ENCODE results near the gene CLCN5.
"Not testable (repeated sequence)": the region's sequence is repeated elsewhere in the genome, so short reads cannot be mapped to it uniquely, and the experiment has no call there.

CLCN5 gene

DNA sequence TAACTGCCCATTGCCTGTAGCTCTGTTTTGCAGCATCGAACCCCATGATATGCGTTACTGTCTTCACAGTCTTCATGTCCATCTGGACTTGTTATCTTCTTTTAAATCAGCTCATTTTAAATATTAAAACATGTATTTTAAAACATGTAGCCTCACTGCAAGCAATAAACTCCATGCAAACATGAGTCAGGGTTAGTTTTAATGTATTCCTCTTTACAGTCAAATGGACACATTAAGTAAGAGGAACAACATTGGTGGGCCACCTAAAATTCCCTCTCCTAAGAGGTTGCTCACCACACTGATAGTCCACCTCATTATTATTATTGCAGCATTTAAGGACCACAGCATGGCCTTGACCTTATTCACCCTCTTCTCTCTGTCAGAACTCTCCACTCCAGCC is 74.1 kb downstream of the CLCN5 start:
- DNase-seq: no peak

DNA sequence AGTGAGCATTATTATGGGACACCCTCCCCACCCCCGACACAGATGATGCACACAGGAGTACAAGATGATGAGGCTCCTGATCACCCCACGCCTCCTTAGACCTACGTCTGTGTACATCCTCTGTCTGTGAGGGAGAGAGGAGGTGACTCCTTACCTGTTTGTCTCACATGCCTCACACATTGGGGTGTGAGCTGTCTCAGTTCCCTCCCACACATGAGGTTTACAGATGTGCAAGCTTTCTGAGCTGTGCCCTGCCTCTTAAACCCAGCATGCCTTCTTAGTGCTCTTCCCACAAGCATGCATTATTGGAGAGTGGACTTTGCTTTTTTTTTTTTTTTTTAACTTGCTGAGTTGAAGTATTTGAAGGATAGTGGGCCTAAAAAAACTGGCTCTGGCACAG is 76.7 kb downstream of the CLCN5 start:
- no peak for DNase-seq

DNA sequence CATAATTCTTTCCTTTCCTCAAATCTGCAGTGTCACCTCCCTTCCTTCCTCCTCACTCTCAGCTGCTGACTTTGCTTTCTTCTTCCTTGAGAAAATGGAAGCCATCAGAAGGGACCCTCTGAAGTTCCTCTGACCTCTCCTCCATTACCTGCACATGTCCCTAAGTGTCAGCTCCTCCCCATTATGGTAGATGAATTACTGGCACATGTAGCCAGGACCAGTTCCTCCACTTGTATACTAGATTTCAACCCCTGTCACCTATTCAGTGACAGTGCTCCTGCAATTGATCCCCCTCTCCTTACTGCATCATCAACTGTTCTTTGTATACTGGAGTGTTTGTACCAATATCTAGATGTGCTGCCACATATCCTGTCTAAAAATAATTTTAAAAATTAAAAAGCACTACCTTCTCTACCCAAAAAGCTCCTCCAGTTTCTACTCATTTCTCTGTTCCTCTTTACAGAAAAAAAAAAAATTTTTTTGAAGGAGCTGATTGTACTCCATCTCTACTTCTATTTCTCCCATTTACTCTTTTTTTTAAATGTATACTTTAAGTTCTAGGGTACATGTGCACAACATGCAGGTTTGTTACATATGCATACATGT is 78.6 kb downstream of the CLCN5 start:
- no peak for DNase-seq

DNA sequence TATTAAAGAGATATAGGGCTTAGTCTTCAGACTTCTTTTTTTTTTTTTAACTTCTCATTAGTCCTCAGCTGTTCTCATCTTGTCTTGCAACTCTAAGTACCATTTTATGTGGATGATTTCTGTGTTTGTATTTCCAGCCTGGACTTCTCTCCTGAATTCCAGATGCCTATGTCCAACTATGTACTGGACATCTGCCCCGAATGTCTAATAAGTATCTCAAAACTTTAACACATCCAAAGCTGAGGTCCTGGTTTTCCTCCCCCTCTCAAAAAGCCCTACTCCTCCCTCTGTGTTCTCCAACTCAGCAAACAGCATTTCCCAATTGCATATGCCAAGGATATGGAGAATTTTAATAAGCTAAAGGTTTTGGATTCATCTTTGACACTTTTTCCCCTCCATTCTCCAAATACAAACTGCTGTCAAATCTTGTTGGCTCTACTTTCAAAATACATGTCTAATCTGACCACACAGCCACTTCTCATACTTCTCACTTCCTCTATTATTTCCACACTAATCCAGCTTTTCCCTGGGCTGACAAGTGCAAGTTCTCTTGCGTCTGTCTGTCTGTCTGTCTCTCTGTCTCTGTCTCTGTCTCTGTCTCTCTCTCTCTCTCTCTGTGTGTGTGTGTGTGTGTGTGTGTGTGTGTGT is 79.8 kb downstream of the CLCN5 start:
- no peak for DNase-seq

DNA sequence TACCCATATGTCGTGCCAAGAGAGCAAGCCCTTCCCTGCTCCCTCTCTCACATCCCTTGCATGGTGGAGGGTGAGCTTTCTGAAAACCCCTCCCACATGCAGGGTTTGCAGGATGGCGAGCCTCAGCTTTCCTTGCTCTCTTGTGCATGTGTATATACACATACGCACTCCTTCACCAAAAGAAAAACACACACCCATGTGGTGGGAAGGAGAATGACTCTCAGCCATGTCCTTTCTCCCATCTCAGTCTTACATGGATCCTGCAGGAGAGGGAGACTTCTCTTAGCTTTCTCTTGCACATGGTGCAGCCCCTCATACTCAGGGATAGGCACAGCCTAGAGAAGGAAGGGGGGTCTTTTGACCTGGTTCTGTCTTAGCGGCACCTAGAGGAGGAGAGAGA is 81.1 kb downstream of the CLCN5 start:
- no peak for DNase-seq

DNA sequence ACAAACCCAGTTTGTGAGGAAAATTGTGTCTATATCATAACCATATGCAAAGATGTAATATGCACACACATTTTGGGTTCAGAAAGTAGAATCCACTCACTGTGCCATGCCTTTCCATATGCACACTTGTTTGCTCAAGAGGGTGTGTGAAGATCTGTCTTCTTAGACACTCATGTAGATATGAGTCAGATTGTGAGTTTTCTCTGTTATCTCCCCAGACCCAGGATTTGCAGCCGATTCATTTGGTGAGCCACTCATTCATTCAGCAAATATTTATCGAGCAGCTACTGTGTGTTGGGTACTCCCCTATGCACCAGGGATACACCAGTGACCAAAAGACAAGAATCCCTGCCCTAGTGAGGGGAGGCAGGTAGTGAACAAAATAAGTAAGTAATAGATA is 81.5 kb downstream of the CLCN5 start:
- DNase-seq: no peak

DNA sequence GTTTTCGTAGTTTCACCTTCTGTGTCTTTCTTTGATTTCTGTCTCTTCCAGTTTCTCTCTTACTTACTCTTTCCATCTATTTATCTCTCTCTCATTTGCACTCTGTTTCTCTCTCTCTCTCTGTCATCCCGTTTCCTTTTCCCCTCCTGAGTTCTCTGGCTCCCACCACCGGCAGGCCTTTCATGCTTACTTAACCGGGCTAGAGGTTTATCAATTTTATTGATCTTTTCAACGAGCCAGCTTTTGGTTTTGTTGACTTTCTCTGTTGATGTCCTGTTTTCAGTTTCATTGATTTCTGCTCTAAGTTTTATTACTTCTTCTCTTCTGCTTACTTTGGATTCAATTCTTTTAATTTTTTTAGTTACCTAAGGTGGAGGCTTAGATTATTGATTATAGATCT is 103.2 kb downstream of the CLCN5 start:
- not testable (repeated sequence) for DNase-seq

DNA sequence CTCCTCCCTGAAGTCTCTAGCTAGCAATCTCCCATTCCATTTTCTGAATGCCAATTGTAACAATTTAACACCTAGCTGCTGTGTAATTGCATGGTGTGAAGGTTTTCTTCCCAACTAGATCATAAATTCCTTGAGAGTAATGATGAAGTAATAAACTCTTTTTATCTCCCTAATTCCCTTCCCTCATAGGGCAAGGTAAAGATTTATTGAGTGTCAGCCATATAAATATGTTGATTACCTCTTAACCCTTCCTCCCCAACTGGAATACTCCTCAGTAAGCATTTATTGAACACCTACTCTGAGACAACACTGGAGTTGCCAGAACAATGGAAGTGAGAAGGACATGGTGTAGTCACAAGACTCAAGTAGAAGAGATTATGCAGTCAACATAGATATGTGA is 112.7 kb downstream of the CLCN5 start:
- no peak for DNase-seq

DNA sequence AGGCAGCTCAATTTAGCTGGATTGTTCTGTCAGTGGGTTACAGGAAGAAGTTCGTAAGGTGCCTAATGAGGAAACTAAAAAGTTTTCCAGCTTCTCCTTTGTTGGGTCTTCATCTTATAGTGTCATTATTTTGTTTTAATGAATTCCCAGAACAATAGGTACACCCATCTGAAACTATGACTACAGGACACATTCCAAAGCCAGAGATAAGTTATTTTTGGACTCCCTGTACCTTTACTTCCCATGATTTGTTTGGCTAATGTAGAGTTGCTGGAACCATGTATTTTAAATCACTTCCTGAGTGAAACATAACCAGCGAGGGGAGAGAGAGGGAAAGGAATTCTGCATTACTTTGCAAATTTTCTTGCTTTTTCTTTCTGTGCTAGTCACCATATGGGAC is 114.0 kb downstream of the CLCN5 start:
- no peak for DNase-seq

DNA sequence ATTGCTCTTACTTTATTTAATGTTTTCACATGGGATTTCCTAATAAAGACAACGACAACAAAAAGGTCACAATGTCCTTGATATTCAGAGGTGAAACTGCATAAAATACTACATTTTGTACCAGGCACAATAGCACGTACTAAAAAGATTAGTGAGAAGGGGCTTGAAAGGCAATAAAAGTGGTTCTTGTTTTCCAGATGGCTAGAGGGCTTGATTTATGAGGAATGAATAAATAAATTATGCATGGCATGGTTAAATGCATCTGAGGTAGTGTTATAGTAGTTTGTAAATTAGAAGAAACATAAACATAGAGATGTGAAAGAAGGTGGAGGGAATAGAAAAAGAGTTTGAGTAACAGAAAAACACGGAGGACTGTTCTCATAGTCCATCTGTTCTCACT is 123.4 kb downstream of the CLCN5 start:
- no peak for DNase-seq

DNA sequence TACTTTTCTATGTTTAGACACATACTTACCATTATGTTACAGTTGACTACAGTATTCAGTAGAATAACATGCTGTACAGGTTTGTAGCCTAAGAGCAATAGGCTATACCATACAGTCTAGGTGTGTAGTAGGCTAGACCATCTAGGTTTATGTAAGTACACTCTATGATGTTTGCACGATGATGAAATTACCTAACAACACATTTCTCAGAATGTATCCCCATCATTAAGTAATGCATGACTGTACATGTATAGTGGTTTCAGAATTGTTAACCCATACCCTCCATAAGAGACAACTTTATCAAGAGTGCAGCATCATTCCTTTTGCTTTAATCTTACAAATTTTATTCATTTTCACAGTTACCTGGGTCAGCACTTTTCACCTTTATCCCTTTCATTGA is 126.8 kb downstream of the CLCN5 start:
- DNase-seq: no peak

DNA sequence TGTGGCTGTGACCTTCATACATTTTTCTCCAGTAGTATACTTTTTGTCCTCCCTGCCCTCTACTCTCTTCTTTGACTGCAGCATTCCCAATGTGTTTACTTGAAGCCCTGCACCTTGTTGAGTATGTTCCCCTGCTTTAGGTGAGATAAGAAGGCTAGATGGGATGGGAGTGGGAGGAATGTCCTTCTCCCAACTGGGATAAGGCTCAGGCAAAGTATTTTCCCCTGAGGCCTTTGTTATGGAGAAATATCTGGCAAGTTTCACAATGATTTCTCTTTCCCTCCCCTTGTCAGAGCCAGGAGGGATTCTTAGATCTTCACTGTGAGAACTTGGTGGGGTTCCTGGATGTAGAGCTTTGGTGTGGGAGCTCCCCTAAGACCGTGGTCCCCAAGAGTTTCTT is 131.8 kb downstream of the CLCN5 start:
- no peak for DNase-seq

DNA sequence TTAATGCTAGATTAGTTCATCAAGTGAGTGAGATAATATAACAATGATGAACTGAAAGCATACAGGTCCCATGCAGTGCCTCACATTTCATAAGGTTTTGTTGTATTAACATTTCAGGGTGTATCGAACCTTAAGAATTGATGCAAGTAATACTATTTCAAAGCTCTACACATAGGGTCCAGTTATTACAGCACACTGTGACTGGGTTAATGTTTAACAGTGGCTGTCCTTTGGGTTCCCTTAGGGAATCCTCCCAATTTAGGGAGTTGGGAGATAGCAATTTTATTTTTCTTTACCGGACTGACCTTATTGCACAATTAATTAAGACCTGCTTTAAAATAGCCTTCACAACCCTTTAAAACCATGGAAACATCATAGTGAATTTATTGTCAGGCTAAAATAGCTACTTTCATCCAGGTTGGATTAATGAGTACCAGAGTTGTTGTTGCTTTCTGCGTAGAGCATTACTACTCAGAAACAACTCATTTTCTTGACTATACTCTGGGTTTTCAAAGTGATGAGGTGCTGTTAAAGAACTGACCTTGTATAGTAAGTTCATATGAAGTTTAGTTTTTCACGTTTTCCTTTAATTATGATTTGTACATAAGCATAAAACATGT is 144.0 kb downstream of the CLCN5 start:
- no peak for DNase-seq

DNA sequence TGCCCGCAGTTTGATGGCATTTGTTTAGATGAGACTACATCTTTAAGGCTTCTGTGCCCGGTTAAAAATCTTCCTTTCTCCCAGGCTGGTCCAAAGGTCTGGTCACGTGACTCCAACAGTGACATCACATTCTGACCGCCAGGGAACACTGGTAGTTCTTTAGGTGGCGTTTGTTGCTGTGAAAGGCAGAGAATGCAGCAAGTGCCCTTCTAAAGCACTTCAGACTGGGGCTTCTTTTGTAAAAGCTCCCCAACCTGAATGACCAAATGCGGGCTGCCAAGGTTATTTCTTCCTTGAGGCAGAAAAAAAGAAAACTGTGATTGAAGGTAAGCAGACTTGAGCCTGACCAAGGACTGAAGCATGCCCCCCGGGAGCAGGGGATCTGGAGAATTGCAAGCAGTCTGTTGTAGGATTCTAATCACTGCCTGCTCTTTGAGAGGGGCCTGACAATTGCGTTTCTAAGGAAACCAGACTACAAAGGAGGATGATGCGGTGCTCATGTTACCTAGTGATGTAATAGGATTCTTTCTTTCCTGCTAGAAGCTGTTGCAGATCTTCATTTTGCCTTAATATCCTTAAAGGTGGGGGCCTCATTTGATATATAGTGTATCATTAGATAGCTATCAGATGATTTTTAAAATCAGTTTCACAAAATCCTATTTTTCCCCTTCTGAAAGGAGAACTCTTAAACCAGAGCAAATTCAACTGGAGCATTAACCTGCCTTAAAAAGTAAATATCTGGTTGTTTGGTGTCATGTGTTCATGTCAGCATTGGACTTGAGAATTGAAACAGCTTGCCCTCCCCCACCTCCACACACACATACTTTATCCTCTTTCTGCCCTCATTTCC is 145.3 kb downstream of the CLCN5 start:
- peak; percentile 2 for DNase-seq

DNA sequence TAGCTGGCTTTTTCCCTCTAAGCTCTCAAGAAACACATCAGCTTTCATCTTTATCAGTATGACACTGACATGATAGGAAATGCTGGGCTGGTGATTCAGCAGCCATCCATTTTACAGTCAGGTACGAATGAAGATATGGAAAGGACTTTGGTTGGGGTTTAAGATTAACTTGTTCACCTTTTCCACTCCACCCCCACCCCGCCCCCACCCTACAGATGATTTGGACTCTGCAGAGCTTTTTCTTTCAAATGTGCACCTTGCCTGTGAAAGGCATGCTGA is 145.8 kb downstream of the CLCN5 start:
- no peak for DNase-seq

DNA sequence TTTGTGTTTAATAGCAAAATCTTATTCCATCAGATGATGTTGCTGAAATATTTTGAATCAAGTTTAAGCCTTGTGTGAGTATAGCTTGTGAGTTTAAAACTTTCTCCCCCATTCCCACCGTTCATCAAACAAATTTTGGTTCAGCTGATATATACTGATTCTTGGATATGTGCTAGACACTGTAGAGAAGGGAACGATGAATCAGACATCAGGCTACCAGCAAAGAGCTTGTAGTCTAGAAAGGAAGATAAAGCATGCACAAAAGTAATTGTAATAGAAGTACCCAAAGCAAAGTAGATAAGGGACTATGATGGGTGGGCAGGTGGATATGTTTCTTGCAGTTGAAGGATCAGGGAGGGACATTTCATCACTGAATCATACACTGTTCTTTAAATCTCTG is 146.5 kb downstream of the CLCN5 start:
- no peak for DNase-seq

DNA sequence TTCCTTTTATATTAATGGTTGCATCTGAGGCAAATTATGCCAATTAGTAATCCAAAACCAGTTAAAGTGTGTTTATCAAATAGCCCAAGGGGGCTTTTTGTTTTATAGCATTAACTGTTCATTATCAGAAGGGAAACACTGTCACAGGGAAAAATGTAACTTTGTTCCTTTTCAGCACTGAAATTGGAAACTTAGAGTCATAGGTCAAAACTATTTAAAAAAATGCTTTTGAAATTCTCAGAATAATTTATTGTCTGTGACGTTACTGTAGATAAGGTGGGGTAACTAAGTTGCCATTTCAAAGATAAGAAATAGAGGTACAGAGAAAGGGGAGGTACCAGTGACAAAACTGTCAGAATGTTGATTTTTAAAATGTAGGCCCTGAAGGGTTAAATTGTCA is 149.1 kb downstream of the CLCN5 start:
- no peak for DNase-seq

DNA sequence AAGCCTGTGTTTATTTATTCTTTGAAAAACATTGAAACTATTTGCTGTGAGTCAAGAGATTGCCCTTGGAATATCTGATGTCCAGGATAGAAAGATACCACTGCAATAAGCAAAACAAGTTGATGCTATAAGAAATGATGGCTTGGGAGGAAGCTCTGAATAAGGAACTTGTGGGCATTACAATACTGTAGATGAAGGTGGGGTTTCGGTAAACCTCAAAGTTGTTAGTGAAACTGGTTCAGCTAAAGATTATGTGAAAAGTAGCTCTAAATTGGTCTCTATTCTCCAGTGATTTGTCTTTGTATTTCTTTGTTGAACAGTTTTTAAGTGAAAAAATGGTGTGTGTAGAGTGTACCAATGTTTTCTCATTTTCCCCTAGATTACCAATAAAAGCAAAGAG is 149.7 kb downstream of the CLCN5 start:
- no peak for DNase-seq

DNA sequence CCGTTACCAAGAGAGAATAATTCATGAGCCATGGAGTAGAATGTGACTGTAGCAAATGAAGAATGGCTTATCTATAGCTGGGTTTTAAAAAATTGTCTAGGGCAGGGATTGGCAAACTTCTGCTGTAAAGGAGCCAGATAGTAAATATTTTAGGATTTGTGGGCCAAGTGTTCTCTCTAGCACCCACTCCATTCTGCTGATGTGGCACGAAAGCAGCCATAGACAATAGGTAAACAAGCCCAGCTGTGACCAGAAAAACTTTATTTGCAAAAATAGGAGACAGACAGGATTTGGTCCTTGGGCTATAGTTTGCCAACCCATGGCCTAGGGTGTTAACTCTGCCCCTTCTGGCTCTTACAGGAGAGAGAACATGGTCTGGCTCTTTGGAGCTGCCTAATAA is 151.2 kb downstream of the CLCN5 start:
- DNase-seq: no peak

DNA sequence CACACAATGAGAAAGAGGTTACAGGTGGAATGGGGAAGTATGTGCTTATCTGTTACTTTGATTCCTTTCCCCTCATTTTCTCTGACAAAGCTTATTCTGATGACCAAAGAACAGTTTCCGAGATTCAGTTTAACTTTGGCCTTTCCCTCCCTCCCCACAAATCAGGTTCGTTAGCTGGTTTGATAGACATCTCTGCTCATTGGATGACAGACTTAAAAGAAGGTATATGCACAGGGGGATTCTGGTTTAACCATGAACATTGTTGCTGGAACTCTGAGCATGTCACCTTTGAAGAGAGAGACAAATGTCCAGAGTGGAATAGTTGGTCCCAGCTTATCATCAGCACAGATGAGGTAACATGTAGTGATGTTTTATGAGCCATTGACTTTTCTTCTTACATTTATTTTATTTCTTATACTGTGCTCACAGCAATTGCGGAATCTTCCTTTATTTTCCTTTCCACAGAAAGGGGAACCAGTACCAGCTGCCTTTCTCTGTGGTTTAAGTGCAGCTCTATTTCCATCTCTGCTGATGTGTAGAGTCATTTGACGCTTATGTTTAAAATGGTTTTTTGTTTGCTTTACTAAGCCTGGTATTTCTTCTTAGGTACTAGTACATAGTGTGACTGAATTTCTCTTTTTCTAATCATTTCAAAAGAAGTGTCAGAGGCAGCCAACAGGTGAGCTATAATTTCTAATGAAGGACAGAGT is 153.4 kb downstream of the CLCN5 start:
- no peak for DNase-seq

DNA sequence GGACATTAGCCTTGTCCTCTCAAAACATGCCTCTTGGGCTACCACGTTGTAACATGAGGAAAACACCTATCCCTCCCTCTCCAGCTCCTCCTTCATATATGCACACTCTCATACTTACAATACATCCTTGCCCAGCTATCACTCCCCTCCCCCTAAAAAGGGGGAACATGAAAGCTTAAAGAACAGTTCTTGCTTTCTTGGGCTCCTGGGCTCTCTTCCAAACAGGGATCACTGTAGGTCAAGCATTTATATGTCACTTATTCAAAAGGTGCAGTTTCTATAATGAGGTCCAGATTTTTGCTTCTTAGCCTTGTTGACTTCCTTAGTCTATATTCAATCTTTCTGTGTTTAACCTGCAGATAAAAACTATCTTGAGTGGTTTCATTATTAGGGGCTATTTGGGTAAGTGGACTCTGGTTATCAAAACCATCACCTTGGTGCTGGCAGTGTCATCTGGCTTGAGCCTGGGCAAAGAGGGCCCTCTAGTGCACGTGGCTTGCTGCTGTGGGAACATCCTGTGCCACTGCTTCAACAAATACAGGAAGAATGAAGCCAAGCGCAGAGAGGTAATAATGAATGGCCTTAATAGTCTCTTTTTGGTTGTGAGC is 159.0 kb downstream of the CLCN5 start:
- no peak for DNase-seq

DNA sequence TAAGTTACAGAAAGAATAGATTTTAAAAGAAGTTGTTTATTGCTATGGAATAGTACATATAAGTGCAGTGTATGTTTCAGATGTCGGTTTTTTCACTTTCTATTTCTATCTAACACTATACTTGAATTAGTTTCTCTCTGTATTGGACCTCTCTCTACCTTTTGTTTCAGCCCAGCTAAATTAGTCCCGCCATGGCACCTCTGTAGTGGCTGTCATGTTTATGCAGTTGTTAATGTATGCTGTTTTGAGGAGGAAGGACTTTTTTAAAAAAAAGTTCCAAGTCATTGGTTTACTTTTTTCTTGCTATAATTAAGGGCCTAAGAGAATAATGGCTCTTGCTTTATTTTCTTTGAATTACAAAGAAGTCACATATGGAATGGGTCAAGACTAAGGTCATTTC is 160.3 kb downstream of the CLCN5 start:
- no peak for DNase-seq

DNA sequence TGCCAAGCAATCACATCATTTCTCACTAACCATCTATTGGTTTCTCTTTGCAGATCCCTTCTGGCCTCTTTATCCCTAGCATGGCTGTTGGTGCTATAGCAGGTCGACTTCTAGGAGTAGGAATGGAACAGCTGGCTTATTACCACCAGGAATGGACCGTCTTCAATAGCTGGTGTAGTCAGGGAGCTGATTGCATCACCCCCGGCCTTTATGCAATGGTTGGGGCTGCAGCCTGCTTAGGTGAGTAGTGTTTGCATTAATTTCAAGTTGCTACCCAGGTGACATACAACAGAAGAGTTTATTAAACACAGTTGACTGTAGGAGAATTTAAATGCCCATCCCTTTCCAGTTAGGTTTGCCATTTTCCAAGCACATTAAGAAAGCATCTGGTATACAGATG is 166.2 kb downstream of the CLCN5 start:
- no peak for DNase-seq

Measured in fibroblast of skin of back (primary cell).